Rectal smooth muscle tissue (tissue), 1 donor: Measurements from ENCODE around the gene SHROOM3.
A peak's percentile ranks its signal among the peaks of the same experiment; 100 is the strongest.
"Not testable (repeated sequence)": the region's sequence is repeated elsewhere in the genome, so short reads cannot be mapped to it uniquely, and the experiment has no call there.

Experiments used
- H3K27ac ChIP-seq: one replicate; pipeline ENCODE4 v1.7.0; 2013; ENCODE audit warnings: low read depth, low read length, inconsistent platforms
- H3K27me3 ChIP-seq: one replicate; pipeline ENCODE4 v1.7.0; 2013; ENCODE audit warnings: low read length; ENCODE audit not compliant: control insufficient read depth, insufficient read depth
- H3K36me3 ChIP-seq: one replicate; pipeline ENCODE4 v1.7.0; 2013; ENCODE audit warnings: low read length; ENCODE audit not compliant: control insufficient read depth, insufficient read depth
- H3K4me1 ChIP-seq: one replicate; pipeline ENCODE4 v1.7.0; 2013; ENCODE audit warnings: low read length; ENCODE audit not compliant: control insufficient read depth, insufficient read depth
- H3K4me3 ChIP-seq: one replicate; pipeline ENCODE4 v1.7.0; 2013; ENCODE audit warnings: low read length
- H3K9ac ChIP-seq: one replicate; pipeline ENCODE4 v1.7.0; 2013; ENCODE audit warnings: low read length

The SHROOM3 gene

DNA sequence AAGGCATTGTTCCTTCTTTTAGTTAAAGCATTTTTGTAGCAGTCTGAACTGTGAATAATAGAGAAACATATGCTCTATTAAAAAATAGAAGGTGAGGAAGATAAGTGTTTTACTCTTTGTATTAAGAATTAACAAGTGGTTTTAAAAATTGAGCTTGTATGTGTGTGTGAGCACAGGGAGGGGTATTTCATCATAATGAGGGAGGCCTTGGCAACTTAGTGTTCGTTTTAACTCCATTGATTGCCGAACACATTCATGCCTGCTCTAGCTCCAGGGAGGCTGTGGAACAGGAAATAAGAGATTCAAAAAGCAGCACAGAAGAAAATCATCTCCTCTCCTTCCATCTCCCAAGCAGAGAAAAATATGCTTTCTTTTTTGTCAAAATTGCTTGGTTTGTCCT is 14.8 kb downstream of the SHROOM3 start:
- H3K4me3 ChIP-seq: no peak overlapping the region
- no peak overlapping the region for H3K27ac ChIP-seq
- no peak overlapping the region for H3K9ac ChIP-seq
- no peaks in the 10 kb centered on the region for H3K36me3 ChIP-seq
- H3K4me1 ChIP-seq: peaks cover 7% of the 10 kb centered on the region
- H3K27me3 ChIP-seq: no peaks in the 10 kb centered on the region

DNA sequence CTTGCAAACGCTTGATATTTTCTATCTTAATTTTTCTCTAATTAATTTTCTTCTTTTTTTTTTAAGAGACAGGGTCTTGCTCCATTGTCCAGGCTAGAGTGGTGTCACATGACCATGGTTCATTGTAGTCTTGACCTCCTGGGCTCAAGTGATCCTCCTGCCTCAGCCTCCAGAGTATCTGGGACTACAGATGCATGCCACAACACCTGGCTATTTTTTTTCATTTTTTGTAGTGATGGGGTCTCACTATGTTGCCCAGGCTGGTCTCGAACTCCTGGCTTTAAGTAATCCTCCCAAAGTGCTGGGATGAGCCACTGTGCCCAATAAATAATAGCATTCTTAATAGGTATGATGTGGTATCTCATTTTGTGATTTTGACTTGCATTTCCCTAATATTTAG is 18.2 kb downstream of the SHROOM3 start:
- Histone ChIP-seq H3K4me3 (no peak overlapping the region), H3K27me3 (no peaks in the 10 kb centered on the region), H3K9ac (no peak overlapping the region), H3K27ac (no peak overlapping the region), H3K36me3 (no peaks in the 10 kb centered on the region), H3K4me1 (peaks cover 4% of the 10 kb centered on the region)

DNA sequence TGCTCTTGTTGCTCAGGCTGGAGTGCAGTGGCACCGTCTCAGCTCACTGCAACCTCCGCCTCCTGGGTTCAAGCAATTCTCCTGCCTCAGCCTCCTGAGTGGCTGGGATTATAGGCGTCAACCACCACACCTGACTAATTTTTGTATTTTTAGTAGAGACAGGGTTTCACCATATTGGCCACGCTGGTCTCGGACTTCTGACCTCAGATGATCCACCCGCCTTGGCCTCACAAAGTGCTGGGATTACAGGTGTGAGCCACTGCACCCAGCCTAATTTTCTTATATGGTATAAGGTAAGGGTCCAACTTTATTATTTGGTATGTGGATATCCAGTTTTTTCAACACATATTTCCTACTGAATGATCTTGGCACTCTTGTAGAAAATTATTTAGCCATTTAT is 19.0 kb downstream of the SHROOM3 start:
- H3K9ac ChIP-seq, H3K27ac ChIP-seq, H3K4me1 ChIP-seq, H3K27me3 ChIP-seq, H3K4me3 ChIP-seq, H3K36me3 ChIP-seq: not testable (repeated sequence)

DNA sequence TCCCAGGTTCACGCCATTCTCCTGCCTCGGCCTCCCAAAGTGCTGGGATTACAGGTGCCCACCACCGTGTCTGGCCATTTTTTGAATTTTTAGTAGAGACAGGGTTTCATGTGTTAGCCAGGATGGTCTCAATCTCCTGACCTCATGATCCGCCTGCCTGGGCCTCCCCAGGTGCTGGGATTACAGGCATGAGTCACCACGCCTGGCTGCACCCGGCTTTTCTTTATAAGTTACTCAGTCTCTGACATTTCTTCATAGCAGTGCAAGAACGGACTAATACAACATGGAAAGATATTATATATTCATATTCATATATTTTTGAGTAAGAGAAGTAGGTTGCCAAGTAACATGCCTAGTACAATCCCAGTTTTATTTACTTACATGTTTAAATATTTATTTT is 22.9 kb downstream of the SHROOM3 start:
- Histone ChIP-seq H3K27ac (no peak overlapping the region), H3K4me1 (peaks cover 3% of the 10 kb centered on the region), H3K27me3 (no peaks in the 10 kb centered on the region), H3K9ac (no peak overlapping the region), H3K4me3 (no peak overlapping the region), H3K36me3 (no peaks in the 10 kb centered on the region)

DNA sequence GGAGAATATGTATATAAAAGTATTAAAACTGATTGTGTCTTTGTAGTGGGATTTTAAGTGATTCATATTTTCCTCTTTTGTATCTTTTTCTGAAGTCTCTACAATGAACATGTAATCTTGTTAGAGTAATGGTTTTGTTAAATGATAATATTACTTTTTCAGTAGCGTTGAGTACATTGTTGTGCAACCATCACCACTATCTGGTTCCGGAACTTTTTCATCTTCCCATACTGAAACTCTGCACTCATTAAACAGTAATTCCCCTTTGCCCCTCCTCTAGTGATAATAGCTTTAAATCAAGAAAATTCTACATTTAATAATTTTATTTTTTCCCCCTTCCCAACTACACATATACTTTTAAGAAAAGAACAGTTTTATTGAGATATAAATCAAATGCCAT is 23.3 kb downstream of the SHROOM3 start:
- peaks cover 3% of the 10 kb centered on the region for H3K4me1 ChIP-seq
- H3K36me3 ChIP-seq: no peaks in the 10 kb centered on the region
- no peak overlapping the region for H3K27ac ChIP-seq
- H3K4me3 ChIP-seq: no peak overlapping the region
- H3K9ac ChIP-seq: no peak overlapping the region
- H3K27me3 ChIP-seq: no peaks in the 10 kb centered on the region

DNA sequence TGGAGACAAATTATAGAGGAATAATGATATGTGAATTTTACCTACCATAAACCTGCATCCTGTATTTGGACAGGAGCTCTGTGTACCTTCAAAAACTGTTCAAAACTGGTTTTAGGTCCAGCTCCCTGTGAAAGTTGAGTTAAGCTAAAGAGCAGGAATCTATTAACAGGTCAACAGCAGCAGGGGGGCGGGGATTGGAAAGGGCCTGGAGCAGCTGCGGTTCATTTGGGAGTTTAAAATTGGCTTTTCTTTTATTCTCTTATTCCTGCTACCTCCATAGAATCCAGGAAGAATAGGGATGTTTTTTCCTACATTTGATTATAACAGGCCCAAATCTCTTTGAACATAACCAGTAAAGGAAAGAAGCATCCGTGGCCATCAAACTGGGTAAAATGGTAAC is 23.8 kb downstream of the SHROOM3 start:
- Histone ChIP-seq H3K9ac (no peak overlapping the region), H3K27ac (peak overlapping the region; percentile 41), H3K4me1 (peaks cover 3% of the 10 kb centered on the region), H3K36me3 (no peaks in the 10 kb centered on the region), H3K27me3 (no peaks in the 10 kb centered on the region), H3K4me3 (no peak overlapping the region)

- Histone ChIP-seq H3K4me1 (peaks cover 3% of the 10 kb centered on the region), H3K27ac (peak overlapping the region; percentile 41), H3K9ac (no peak overlapping the region), H3K27me3 (no peaks in the 10 kb centered on the region), H3K36me3 (no peaks in the 10 kb centered on the region), H3K4me3 (peak overlapping the region; percentile 4)
These were observed 24.3 kb downstream of the SHROOM3 start for GRCh38 chr4:76459291-76459723.

- Histone ChIP-seq H3K4me3 (no peak overlapping the region), H3K36me3 (no peaks in the 10 kb centered on the region), H3K27me3 (no peaks in the 10 kb centered on the region), H3K27ac (no peak overlapping the region), H3K4me1 (peaks cover 3% of the 10 kb centered on the region), H3K9ac (no peak overlapping the region)
These were observed 28.5 kb downstream of the SHROOM3 start for GRCh38 chr4:76463568-76463967.

GRCh38 chr4:76470064-76470463 is 35.0 kb downstream of the SHROOM3 start:
- Histone ChIP-seq H3K36me3 (no peaks in the 10 kb centered on the region), H3K27me3 (no peaks in the 10 kb centered on the region), H3K4me1 (no peaks in the 10 kb centered on the region), H3K9ac (no peak overlapping the region), H3K27ac (no peak overlapping the region), H3K4me3 (no peak overlapping the region)

DNA sequence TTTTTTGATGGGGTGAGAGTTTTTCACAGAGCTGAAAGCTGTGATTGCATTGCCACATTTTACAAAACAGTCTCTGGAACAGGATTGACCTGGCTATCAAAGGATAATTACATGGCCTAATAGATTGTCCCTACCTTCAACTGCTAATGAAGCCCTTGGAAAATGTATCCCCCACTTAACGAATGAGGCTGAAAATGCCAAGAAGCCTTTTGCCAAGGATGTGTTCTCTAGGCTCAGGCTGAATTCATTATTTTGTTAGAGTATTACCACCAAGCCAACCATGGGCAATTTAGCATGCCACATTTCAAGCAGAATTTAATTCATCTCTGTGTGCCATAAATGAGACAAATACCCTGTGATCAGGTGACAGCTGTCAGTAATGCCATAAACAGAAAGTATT is 35.5 kb downstream of the SHROOM3 start:
- H3K4me3 ChIP-seq: no peak overlapping the region
- H3K4me1 ChIP-seq: no peaks in the 10 kb centered on the region
- H3K27me3 ChIP-seq: no peaks in the 10 kb centered on the region
- no peak overlapping the region for H3K9ac ChIP-seq
- no peaks in the 10 kb centered on the region for H3K36me3 ChIP-seq
- H3K27ac ChIP-seq: no peak overlapping the region

- no peak overlapping the region for H3K27ac ChIP-seq
- no peak overlapping the region for H3K9ac ChIP-seq
- H3K36me3 ChIP-seq: no peaks in the 10 kb centered on the region
- no peaks in the 10 kb centered on the region for H3K27me3 ChIP-seq
- H3K4me3 ChIP-seq: no peak overlapping the region
- no peaks in the 10 kb centered on the region for H3K4me1 ChIP-seq
These were observed 41.5 kb downstream of the SHROOM3 start for GRCh38 chr4:76476571-76476970.

DNA sequence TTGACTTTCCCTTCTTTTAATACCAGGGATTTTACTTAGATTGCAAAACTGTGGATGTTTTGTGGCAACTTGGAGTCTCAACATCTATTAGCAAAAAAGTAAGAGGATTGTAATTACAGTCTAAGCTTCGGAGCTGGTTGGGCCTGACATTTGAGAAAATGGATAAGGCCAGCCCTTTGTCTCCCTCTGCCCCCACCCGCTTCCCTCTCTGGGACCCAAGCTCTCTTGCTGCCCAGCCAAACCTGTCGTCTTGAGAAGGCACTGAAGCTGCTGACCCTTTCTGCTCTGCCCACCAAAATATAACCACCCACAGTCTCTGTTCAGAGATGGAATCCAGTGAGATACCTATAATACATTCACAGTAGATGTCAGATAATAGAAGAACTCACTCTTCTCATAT is 49.6 kb downstream of the SHROOM3 start:
- H3K4me3 ChIP-seq: no peak overlapping the region
- no peaks in the 10 kb centered on the region for H3K27me3 ChIP-seq
- H3K36me3 ChIP-seq: no peaks in the 10 kb centered on the region
- H3K9ac ChIP-seq: no peak overlapping the region
- H3K4me1 ChIP-seq: peaks cover 3% of the 10 kb centered on the region
- H3K27ac ChIP-seq: no peak overlapping the region

GRCh38 chr4:76485450-76485849 is 50.4 kb downstream of the SHROOM3 start:
- Histone ChIP-seq H3K4me3 (no peak overlapping the region), H3K4me1 (peaks cover 3% of the 10 kb centered on the region), H3K36me3 (no peaks in the 10 kb centered on the region), H3K27ac (no peak overlapping the region), H3K9ac (no peak overlapping the region), H3K27me3 (no peaks in the 10 kb centered on the region)
